PC-9 (cell line): Measurements from ENCODE around the gene SLC24A4.

Experiments
- CTCF ChIP-seq: fragments of 200-600 bp; sonication (generic); conservative IDR thresholded peaks from 2 replicates; pipeline ENCODE4 v1.6.1; 2017; ENCODE audit warnings: mixed run types, antibody characterized with exemption, mild to moderate bottlenecking, moderate library complexity
- EZH2 ChIP-seq: fragments of 200-600 bp; sonication (generic); IDR thresholded peaks from 2 replicates; pipeline ENCODE4 v1.8.0; 2017; ENCODE audit warnings: antibody characterized with exemption, low read depth

DNA sequence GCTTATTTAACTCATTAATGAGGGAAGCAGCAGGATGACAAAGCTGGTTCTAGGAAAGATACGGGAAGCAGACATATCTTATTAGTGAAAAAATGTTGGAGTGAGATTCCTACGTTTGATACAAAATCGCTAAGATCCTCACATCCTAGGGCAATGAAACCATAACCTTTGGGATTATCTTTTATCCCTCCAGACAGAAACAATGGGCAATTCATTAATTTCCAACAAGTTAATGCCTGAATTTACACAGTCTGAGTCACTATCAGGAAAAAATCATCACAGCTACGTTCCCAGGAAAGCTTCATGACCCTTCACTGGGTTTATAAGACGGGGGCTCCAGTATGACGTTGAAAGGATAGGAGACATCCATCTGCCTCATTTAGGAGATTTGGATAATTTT is 45.0 kb downstream of the SLC24A4 start:
- no peak for TF ChIP-seq CTCF
- no peak for TF ChIP-seq EZH2
